Measurements from ENCODE around the gene GLUL.

Gene GLUL

DNA sequence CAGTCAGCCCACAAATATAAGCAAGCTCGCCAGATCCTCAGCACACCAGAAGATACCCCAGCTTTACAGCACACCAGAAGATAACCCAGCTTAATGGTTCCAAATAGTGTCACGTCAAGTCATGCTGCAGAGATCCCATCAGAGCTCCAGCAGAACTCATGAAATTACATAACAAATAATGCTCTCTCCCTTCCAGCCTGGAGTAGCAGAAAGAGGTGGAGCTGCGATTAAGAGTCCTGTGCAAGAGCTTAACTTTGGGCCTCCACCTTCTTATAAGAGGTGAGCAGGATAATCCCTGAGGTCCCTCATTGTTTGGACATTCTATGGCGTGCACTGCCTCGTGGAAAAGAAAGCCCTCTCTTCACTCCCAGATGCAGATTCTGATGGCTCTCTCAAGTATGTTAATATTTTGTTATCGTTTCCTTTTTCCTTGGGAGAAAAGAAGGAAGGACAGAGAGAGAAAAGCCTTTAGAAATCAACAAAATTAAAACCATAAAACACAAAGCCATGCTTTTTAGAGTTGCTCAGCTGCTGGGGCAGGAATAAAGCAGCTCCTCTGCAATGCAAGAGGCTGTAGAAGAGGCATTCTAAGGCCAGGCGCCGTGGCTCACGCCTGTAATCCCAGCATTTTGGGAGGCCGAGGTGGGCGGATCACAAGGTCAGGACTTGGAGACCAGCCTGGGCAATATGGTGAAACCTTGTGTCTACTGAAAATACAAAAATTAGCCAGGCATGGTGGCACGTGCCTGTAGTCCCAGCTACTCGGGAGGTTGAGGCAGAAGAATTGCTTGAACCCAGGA is 59.1 kb downstream of the GLUL start:
- DNase-seq (ENCODE audit: low read depth) = no peak
- TF ChIP-seq CTCF (IDR thresholded peaks at IDR 0.05; ENCODE audit: low read depth, low read length, missing control alignments) = no peak
- no peak overlapping the region for H3K4me3 ChIP-seq (ENCODE audit: low read depth, low read length)
- in situ Hi-C loops (cut with HindIII; ENCODE audit: low sequenced_read_pairs) = no loop called here

Data from astrocyte of the cerebellum (primary cell).